ENCODE measurements around the gene CMTM8. TPM values are rescaled to one million over a fixed set of nuclear protein-coding genes. Genes with fewer than 3 reads are reported as not detected.

CMTM8 gene
- total and polyA plus RNA-seq, 2 experiments from 2014 or later, result 19.9 to 24.5 TPM

DNA sequence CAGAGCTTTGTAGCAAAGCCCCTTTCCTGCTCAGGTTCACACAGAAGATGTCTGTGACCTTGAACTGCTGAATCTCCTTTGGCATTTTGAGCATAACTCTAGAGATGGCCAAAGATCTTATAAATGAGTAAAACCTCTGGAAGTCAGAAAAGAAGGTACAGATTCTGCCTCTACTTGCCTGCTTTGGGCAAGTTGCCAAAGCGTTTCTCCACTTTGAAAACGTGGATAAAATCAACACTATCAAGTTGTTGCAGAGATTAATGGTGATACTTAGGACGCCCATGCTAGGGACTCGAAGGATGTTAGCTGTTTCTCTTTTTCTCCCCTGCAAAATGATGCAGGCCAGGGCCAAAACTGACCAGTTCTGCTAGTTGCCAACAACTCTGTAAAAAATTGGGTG lies 85.1 kb downstream of the CMTM8 start (continued):
- TF ChIP-seq, protein P1, sequence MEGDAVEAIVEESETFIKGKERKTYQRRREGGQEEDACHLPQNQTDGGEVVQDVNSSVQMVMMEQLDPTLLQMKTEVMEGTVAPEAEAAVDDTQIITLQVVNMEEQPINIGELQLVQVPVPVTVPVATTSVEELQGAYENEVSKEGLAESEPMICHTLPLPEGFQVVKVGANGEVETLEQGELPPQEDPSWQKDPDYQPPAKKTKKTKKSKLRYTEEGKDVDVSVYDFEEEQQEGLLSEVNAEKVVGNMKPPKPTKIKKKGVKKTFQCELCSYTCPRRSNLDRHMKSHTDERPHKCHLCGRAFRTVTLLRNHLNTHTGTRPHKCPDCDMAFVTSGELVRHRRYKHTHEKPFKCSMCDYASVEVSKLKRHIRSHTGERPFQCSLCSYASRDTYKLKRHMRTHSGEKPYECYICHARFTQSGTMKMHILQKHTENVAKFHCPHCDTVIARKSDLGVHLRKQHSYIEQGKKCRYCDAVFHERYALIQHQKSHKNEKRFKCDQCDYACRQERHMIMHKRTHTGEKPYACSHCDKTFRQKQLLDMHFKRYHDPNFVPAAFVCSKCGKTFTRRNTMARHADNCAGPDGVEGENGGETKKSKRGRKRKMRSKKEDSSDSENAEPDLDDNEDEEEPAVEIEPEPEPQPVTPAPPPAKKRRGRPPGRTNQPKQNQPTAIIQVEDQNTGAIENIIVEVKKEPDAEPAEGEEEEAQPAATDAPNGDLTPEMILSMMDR (conservative IDR thresholded peaks at IDR 0.05; ENCODE audit: low read depth in 2 of 2), result no peak
- no peak for TF ChIP-seq ZNF114 (CRISPR knock-in tag; IDR thresholded peaks at IDR 0.05)
- TF ChIP-seq, protein P2, sequence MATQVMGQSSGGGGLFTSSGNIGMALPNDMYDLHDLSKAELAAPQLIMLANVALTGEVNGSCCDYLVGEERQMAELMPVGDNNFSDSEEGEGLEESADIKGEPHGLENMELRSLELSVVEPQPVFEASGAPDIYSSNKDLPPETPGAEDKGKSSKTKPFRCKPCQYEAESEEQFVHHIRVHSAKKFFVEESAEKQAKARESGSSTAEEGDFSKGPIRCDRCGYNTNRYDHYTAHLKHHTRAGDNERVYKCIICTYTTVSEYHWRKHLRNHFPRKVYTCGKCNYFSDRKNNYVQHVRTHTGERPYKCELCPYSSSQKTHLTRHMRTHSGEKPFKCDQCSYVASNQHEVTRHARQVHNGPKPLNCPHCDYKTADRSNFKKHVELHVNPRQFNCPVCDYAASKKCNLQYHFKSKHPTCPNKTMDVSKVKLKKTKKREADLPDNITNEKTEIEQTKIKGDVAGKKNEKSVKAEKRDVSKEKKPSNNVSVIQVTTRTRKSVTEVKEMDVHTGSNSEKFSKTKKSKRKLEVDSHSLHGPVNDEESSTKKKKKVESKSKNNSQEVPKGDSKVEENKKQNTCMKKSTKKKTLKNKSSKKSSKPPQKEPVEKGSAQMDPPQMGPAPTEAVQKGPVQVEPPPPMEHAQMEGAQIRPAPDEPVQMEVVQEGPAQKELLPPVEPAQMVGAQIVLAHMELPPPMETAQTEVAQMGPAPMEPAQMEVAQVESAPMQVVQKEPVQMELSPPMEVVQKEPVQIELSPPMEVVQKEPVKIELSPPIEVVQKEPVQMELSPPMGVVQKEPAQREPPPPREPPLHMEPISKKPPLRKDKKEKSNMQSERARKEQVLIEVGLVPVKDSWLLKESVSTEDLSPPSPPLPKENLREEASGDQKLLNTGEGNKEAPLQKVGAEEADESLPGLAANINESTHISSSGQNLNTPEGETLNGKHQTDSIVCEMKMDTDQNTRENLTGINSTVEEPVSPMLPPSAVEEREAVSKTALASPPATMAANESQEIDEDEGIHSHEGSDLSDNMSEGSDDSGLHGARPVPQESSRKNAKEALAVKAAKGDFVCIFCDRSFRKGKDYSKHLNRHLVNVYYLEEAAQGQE (IDR thresholded peaks at IDR 0.05; ENCODE audit: unreplicated experiment), result no peak
- TF ChIP-seq JUNB (IDR thresholded peaks at IDR 0.05; ENCODE audit: unreplicated experiment), result no peak
- no peak for TF ChIP-seq EZH2phosphoT487 (IDR thresholded peaks at IDR 0.05; ENCODE audit: unreplicated experiment)
- TF ChIP-seq EZH2 (IDR thresholded peaks at IDR 0.05; ENCODE audit: low read depth, unreplicated experiment), result no peak
- TF ChIP-seq, protein P3, sequence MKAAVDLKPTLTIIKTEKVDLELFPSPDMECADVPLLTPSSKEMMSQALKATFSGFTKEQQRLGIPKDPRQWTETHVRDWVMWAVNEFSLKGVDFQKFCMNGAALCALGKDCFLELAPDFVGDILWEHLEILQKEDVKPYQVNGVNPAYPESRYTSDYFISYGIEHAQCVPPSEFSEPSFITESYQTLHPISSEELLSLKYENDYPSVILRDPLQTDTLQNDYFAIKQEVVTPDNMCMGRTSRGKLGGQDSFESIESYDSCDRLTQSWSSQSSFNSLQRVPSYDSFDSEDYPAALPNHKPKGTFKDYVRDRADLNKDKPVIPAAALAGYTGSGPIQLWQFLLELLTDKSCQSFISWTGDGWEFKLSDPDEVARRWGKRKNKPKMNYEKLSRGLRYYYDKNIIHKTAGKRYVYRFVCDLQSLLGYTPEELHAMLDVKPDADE (IDR thresholded peaks at IDR 0.05), result no peak
- TF ChIP-seq ZNF331 (CRISPR knock-in tag; IDR thresholded peaks at IDR 0.05; ENCODE audit: low read depth), result no peak

DNA sequence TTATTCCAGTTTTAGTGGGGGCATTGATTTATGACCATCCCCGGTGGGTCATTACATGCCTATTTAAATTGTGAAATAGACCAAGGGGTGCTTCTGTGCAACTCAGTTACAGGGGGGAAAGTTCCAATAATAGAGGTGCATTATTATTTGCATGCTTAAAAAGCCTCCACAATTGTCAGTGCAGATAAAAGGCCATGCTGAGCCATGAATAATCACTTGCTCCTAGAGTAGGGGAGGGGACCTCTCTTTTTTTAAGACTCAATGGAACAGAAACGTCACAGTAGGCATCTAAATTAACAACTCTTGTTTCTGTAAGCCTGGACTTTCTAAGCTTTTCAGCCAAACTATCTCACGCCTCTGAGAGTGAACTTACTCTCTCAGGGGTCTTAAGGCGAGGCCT lies 86.7 kb downstream of the CMTM8 start:
- Histone ChIP-seq H2AFZ (no peak overlapping the region), H3K27me3 (ENCODE audit: insufficient read depth) (no peaks in the 10 kb centered on the region), H3F3A (replicated peaks; ENCODE audit: low read depth) (0 out of 2 replicates have a peak, but pooled peaks cover 4% of the 10 kb centered on the region), H3K4me1 (ENCODE audit: insufficient read depth) (peaks cover 36% of the 10 kb centered on the region), H3K9me2 (ENCODE audit: insufficient read depth) (peaks cover 5% of the 10 kb centered on the region; the same call in 1 of the 2 replicates), H4K20me1 (replicated peaks; ENCODE audit: insufficient read depth) (no peaks in the 10 kb centered on the region), H3K79me2 (replicated peaks; ENCODE audit: insufficient read depth) (no peaks in the 10 kb centered on the region), H3K4me3 (0 out of 2 replicates have a peak overlapping the region, but pooled peaks have one; percentile 16), H3K36me3 (ENCODE audit: insufficient read depth) (no peaks in the 10 kb centered on the region), H3K27ac (ENCODE audit: low read depth) (peak overlapping the region; percentile 53; the same call in 1 of the 2 replicates), H3K4me2 (peak overlapping the region; percentile 67; the same call in 1 of the 2 replicates)
- Mint-ChIP-seq H3K9me3 (no peaks in the 10 kb centered on the region), H3K4me1 (peaks cover 46% of the 10 kb centered on the region), H3K27ac (peak overlapping the region; percentile 67; the same call in 1 of the 2 replicates), H3K4me3 (no peak overlapping the region), H3K27me3 (ENCODE audit: insufficient read depth, low read depth, poor library complexity) (peaks cover 5% of the 10 kb centered on the region), H3K36me3 (ENCODE audit: low read depth) (no peaks in the 10 kb centered on the region)
- DNase-seq (ENCODE audit: low spot score) (no peak), ATAC-seq (peak; percentile 16; the same call in 2 of the 3 replicates)
- TF ChIP-seq, protein P3 (IDR thresholded peaks at IDR 0.05), result no peak
- peak; percentile 4; the same call in 1 of the 2 replicates for TF ChIP-seq NANOG (IDR thresholded peaks at IDR 0.05; ENCODE audit: borderline replicate concordance)
